GM13977 (cell line): Measurements from ENCODE around the gene BDH1.
A peak's percentile ranks its signal among the peaks of the same experiment; 100 is the strongest.
"Not testable (repeated sequence)": the region's sequence is repeated elsewhere in the genome, so short reads cannot be mapped to it uniquely, and the experiment has no call there.

Experiments used
- DNase-seq: peaks from one replicate; pipeline ENCODE4 v3.0.0; 2012; ENCODE audit warnings: low spot score
- CTCF ChIP-seq: IDR thresholded peaks from 2 replicates; pipeline ENCODE4 v1.5.1; 2012; ENCODE audit warnings: mild to moderate bottlenecking, control low read depth; ENCODE audit not compliant: insufficient read depth; ENCODE audit errors: extremely low read depth, missing control alignments
- in situ Hi-C: fragments of 300-500 bp; cut with MboI; formaldehyde crosslinking; loops from one replicate; pipeline ENCODE4 v1.12.0; 2022; ENCODE audit warnings: low sequenced_read_pairs, low pct_unique_long_range_greater_than_20kb, mixed read lengths, inconsistent platforms; ENCODE audit not compliant: unreplicated experiment

Gene BDH1

GRCh38 chr3:197555281-197556261 is at the start of gene BDH1:
BDH1 (minus strand) TSS chr3:197555968; CDS start chr3:197546443, 9,525 bp downstream.
- peak; percentile 16 for TF ChIP-seq CTCF
- peak; percentile 80 for DNase-seq
- in situ Hi-C loops = no loop called here

GRCh38 chr3:197603317-197603933 is 47.7 kb upstream of the BDH1 start:
- no peak for TF ChIP-seq CTCF
- in situ Hi-C loops = no loop called here
- DNase-seq = no peak

GRCh38 chr3:197602351-197602750 is 46.6 kb upstream of the BDH1 start:
- in situ Hi-C loops, DNase-seq: not testable (repeated sequence)

GRCh38 chr3:197601566-197601840 is 45.7 kb upstream of the BDH1 start:
- in situ Hi-C loops, DNase-seq: not testable (repeated sequence)

- no peak for DNase-seq
- in situ Hi-C loops = no loop called here
- TF ChIP-seq CTCF = no peak
These were observed 45.2 kb upstream of the BDH1 start for GRCh38 chr3:197600796-197601565.

GRCh38 chr3:197599089-197599765 is 43.5 kb upstream of the BDH1 start:
- DNase-seq = peak; percentile 91
- TF ChIP-seq CTCF = peak; percentile 87
- in situ Hi-C loops = no loop called here

GRCh38 chr3:197598404-197598980 is 42.7 kb upstream of the BDH1 start:
- in situ Hi-C loops = no loop called here
- TF ChIP-seq CTCF = no peak
- DNase-seq = no peak
